Central memory CD4-positive, alpha-beta T cell (primary cell): ENCODE measurements around the gene MEIS2.

Experiments
- DNase-seq: peaks from one replicate; pipeline ENCODE4 v3.0.0; 2022

Gene MEIS2

DNA sequence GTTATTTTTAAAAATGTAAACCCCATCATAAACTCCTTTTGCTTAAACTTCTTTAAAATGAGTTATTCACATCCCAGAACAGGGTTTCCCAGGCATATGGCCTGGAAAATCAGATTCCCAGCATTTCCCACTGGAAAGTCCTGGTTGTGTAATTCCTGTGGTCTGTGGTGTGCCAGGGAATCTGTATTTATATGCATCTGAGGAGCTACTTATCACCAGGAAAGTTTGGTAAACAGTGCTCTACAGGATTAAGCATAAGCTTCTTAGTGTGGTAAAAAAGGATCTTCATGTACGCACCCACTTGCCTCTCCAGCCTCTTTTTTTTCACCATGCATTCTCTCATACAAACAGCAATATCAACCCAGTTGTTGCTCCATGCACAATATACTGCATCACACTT, 28.2 kb downstream of the MEIS2 start:
- no peak for DNase-seq

DNA sequence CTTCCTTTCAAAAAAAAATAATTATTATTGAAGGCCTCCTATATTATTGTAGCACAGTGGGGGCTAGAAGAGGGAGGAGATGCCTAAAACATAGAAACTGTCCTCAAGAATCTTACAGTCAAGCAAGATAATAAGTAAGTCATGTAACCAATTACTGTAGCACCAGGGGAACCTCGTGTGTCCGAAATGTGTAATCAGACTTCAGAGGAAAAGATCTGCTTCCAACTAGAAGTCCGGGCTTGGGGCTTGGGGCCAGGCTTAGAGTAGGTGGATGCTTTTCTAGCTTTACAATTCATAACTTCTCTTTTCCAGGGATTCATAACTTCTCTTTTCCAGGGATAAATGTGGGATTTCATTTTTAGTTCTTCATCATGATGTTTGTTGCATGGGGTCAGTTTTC, 29.2 kb downstream of the MEIS2 start:
- no peak for DNase-seq

DNA sequence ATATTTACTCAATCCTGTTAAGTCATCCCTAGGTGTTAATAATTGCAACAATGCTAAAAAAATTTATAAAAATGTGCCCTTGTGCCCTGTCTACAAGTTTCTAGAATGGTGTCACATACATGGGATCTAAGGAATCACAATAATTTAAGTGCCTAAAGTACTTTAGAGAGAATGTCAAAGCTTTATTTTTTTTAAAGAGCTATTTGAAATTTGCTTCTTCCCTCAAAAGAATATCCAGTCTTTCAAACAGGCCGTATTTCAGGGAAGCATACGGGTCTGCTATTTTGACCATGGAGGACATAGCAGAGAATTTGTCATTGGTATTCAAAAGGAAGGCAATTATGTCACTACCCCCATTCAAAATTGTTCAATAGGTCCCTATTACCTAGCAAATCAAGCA, 29.7 kb downstream of the MEIS2 start:
- DNase-seq, result no peak

DNA sequence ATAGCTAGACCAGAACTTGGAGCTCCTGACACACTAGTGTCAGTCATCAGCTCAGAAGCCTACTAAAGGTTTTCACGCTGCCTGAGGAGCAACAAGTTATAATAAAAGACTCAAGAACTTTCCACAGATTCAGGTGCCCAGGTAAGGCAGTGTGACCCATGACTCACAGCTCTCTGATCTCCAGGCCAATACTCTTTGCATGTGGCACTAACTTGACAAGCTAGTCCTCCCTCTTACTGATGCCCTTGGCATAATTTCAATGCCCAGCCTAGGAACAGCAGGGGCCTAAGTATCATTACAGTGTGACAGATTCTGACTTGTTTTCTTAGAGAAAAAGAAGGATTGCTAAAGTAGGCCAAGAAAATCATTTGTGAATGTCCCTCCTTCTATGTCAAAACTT, 38.4 kb downstream of the MEIS2 start:
- no peak for DNase-seq

DNA sequence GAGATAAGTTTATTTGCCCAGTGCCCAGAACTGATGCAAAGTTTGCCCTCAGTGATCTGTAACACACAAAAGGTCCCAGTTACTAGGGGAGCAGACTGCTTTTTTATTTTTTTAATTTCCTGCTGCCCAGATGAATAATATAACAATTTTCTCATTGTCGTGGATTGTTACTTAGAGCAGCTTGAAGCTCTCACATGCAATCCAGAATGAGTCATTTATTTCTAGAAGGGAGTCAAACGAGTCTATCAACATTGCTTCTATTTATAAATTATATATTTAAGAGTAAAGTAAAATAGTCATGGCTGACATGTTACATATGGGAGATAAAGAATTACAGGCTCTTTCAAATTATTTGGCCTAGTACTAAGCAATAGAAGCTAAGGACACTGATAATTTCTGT, 41.3 kb downstream of the MEIS2 start:
- DNase-seq, result no peak

DNA sequence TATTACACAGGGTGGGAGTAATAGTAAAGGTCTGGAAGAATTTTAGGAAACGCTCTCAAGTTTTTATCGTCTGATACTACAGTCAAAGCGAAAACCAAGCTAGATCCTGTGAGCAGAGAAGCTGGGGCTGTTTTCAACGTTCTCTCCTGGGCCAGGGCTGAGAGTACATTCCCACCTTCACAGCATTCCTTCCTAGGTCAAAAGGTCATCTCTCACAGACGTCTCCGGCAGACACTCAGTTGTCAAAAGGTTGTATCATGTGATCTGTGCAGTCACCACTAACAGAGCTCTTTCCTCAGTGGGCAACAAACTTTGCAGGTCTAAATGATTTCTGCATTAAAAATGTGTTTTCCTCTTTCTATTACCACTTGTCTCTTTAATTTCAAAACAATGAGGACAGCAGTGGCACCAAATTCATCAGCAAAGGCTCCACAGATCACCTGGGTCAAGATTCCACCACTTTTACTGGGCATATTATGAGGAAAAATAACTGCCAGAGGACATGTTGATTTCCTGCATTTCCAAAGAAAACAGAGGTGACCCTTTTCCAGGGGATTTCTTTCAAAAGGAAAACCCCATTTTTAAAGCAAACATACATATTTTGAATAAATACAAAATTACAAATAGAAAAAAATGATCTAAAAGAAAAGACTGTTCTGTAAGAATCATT, 41.9 kb downstream of the MEIS2 start:
- DNase-seq, result no peak

DNA sequence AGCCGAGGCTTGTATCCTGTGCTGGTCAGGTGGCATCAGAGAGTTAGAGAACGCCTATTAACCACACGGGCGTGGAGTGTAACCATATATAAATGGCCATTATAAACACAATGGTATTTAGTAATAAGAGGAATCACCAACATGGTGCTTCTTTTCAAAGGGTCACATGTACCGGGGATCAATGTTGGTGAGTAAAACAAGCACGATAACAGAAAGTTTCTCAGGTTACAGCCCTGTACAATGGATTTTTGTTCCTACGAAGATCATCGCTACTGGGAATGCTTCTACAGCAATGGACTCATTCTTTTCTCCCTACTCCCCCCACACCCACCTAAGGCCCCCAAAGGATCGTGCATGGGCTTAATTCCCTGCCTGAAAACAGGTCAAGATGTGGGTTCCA, 42.5 kb downstream of the MEIS2 start:
- no peak for DNase-seq

DNA sequence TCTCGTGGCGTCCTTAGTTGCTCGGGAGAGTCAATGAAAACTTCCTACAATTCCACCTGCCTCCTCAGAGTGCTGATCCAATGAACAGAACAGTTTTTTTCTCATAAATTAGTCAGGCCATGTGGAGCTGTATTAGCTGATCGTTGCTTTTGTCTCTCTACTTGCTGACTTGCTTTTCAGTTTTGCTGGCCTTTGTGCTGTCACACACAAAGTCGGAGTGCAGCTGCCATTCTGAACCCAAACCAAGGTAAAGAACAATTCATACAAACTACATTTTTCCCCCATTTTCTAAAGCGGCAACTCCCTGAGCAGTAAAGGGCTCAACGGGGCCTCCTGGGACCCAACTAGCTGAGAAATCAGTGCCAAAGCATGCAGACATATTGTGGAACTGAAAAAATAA, 43.1 kb downstream of the MEIS2 start:
- no peak for DNase-seq

DNA sequence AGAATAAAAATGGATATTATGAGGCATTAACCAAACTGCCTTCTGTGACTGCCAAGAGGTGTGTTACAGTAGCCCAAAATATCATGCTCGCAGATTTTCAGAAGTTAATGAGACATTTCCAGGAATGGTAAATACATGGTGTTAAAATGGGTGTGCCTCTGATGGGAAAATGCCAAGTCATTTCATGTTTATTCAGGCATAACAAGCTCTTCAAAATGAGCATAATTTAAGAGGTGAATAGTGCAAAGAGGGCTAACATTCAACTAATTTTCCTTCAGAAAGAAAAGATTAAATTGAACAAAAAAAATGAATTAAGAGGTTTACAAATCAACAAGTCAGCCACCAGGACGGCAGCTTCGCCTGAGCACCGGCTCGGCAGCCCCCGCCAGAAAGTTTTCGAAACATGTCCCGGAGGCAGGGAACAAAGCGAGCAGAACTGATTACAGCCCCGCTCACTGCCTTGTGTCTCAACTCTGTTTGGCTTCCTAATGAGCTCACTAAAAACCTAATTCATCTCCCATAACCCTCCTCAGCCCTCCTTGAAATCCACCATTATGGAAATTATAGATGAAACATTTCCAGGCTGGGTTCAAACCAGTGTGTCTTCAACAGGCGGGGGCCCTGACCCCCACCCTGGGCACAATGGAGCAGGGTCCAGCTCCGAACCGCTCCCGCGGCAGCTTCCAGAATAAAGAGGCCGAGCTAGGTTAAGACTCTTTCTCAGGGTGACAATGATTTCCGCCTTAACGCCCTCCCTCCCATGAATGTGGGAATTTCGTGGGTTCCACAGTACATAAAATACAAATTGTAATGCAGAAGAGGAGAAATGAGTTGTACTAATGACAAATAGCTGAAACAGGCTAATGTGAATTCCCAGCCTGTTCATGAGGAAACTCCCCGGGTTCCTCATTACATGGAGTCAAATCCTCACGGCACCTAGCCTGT, 43.9 kb downstream of the MEIS2 start:
- DNase-seq, result no peak

DNA sequence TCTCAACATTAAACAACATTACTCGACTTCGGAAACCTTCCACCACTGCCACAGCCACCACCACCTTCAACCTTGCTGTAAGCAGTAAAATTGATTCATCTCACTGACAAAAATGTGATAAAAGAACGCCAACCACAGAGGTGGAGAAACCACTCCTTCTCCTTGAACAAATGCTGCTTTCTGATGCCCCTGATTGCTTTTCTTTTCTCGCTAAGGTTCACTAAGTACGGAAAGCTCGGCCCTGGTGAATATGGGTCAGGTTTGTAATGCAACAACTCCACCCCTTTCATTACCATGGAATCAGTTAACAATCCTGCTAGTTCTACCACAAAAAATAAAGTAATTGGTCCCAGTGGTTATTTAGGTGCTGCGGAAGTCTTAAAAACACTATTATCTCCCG, 44.9 kb downstream of the MEIS2 start:
- DNase-seq, result no peak

DNA sequence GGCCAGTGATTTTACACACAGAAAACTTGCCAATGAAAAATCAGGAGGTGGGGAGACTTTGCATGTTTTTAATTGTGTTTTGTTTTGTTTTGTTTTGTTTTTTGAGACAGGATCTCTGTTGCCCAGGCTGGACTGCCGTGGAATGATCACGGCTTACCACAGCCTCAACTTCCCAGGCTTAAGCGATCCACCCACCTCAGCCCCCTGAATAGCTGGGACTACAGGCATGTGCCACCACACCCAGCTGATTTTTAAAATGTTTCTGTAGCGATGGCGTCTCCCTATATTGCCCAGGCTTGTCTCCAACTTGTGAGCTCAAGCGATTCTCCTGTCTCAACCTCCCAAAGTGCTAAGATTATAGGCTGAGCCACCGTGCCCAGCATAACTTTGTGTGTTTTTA, 46.0 kb downstream of the MEIS2 start:
- DNase-seq, result no peak

DNA sequence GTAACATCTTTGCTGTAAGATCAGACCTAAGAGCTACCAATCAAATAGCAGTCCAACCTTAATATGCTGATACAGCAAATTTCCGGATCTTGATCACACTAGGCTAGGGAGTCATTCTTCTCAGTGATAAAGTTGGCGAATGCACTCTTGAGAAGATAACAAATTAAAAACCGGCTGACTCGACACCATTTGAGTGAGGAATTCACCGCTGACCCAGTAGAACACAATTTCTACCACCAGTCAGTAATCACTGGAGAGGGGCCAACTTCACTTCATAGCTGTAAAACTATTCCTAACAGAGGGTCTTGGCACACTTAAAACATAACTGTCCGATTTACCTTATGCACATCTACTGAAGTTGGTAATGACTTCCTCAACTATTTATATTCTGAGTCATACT, 47.2 kb downstream of the MEIS2 start:
- no peak for DNase-seq

DNA sequence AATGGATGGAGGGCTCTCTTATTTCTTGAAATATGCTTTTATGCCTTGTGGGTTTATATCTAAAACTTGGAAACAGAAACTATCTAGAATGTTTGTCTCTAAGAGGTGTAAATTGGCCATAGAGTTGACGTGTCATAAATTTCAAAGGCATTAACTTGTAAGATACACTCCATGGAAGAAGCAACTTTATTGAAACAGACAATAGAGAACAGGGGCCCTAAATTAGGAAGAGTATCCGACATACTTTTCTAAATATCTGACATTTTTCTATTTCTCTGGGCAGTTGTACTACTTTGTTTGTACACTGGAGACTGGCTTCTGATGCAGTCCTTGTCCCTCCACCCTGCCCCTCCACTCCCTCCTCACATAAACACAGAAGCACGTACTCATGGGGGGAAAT, 50.0 kb downstream of the MEIS2 start:
- DNase-seq, result no peak

DNA sequence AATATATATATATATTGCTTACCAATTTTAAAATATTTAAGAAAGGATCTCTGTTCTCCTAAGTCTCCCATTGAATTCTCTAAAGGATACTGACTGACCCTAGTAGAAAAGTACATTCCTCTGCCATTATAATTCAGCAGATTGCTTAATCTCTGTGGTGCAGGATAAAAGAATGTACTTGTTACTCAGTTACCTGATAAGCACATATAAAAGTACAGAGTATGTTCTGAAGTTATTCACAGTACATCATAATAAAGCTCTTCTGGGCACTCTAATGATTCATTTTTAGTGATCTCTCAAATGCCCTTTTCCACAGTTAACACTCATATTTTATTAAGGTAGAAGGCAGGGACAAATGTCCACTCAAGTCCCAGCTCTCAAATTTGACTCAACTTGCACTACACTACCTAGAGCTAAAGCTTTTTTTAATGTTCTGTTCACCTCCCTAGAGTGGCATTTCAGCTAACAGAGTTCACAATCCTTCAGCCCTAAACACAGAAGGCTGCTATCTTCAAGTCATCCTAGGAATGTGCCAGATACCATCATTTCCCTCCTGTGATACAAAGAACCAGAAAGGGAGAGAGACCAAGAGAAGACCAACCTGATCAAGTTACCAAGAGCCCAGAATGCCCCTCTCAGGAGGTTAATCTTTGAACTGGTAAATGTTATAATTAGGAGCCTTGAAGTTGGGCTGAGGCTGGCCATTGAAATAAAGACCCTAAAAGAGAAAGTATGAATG, 53.3 kb downstream of the MEIS2 start:
- no peak for DNase-seq

DNA sequence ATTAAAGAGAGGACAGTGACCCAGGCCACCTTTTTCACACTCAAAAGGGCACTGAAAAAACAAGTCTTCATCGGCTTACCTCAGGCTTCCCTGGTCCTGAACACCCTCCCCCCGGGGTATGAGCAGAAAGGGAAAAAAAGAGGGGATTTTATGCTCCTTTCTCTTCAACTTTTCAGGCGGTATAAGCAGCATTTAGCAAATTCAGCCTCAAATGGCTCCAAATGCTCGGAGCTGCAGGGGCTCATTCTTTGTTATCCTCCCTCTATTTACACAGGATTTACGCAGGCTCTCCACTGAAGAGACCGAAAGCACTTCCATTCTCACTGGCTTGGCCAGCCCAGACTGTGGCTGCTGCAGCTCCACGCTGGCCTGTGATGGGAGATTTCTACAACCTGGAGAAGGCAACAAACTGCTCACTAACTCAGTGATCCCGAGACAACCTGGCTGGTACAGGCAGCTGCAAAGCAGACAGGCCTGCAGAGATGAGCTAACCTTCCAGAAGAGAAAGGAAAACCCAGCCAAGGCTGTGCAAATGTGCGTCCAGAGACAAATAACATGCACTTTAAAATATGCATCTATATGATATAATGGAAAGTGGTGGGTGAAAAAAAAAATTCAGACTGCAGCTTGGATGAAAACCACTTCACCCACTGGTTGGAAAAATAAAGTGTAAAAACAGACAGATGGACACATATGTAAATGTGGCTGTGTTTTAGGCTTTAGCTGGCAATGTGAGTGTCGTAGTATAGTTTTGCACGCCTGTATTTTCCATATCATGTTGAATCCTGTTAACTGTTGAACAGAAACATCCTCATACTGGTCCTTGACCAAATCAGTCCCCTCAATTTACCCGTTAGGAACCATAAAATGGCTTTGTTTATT, 54.2 kb downstream of the MEIS2 start:
- no peak for DNase-seq

DNA sequence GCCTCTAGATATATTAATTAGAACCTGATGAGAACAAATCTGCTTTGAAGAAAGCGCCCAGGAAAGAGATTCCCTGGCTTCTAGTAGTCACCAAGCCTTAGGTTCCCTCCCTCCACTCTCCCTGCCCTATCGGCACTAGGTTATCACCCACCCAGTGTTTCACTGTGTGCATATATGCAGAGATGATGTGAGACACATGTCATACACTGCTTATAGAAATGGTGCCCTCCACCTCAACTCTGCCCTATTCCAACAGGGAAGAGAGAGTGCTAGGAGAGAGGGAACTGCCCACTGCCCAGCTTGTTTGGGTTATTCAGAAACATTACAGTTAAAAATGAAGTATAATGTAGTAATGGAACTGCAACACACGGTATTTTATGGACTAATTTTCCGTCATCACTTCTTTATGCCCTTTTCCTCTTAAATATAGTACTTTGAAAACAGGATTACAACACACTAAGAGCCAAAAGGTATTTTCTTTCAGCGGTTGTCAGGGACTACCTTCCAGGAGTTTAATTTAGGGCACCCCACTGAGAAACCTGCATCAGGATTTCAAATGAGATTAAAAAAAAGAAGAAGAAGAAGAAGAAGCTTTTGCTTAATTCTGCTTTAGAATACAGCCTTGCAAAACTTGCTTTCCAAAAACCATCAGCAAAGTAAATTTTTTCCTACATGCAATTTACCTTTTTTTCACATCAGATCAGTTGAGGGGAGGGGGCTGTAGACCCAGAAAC, 55.3 kb downstream of the MEIS2 start:
- no peak for DNase-seq

DNA sequence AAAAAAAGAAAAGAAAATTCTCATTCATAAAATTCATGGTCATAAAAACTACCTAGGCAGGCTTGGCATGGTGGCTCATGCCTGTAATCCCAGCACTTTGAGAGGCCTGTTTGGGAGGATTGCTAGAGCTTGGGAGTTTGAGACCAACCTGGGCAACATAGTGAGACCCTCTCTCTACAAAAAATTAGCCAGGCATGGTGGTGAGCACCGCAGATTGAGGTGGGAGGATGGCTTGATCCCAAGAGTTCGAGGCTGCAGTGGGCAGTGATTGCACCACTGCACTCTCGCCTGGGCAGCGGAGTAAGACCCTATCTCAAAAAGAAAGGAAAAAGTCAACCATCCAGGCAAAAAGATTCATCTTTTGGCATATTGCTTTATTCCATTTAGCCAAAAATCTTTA, 58.5 kb downstream of the MEIS2 start:
- no peak for DNase-seq

DNA sequence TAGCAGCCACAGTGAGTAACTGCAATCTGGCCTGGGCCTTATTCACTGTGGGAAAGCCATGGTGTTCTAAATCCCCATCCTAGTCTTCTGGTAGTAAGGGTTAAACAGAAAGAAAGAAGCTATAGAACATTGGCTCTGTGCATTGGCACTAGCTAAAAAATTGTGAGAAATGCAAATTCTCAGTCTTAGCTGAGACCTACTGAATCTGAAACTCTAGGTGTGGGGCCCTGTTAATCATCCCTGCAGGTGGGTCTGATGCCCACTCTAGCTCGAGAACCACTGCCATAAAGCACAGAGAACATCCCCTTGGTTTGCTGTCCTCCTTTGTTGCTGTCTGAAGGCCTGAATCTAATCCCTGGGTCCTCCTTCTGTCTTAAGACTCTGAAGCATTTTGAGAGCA, 59.3 kb downstream of the MEIS2 start:
- DNase-seq, result no peak

DNA sequence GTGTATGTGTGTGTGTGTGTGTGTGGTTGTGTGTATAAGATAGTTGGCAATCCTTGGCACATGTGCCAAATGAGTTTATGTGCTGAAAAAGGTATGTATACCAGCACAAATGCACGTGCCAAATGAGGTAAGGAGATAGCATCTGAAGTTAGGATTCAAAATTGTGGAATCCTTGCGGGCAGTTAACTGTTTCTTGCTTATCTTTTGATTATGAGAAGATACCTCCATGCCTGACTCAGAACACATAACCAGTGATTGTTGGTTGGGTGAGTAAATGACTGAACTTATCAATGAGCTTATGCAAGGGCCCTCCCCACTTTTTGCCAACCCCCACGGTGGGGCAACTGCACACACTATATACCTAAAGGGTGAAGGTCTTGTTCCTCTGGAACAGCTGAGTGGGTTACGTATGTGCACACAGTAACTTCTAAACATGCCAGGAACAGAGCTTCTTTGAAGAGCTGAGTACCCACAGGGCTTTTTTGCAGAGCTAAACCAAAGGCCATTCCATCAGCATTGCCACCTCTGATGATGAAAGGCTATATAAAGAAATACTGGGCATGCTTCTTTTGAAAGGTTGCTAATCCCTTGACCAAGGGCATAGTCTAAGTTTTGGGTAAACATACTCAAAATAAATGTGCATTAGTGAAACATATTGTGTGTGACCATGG, 60.1 kb downstream of the MEIS2 start:
- DNase-seq, result no peak

DNA sequence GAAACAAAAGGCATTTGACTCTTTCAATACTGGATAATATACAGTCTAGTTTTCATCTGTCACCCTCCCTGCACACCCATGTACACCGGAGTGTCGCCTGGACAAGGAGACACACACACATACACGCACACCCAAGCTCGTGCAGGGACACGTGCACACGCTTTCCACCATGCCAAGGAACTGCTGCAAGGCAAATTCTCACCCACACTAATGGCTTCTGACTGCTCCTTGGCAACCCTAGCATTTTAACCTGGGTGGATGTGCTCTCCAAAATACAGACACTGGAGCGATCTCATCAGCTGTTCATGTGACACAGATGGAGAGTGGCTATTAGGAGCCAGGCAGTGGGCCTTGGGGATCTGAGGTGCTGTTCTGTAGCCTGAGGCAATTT, 61.6 kb downstream of the MEIS2 start:
- DNase-seq, result no peak
